GM19397 (cell line): ENCODE measurements around the gene BCOR.

Source experiments
- ATAC-seq: cut with Tn5 transposase; IDR thresholded peaks from one replicate; pipeline ENCODE4 v1.9.1; 2021; ENCODE audit warnings: mild to moderate bottlenecking, moderate library complexity; ENCODE audit not compliant: unreplicated experiment

BCOR gene

GRCh38 chrX:40086569-40087335 lies 11.0 kb downstream of the BCOR start:
- ATAC-seq = no peak

GRCh38 chrX:40085714-40086113 lies 12.0 kb downstream of the BCOR start:
- no peak for ATAC-seq

- no peak for ATAC-seq
Measured at GRCh38 chrX:40085102-40085551, 12.6 kb downstream of the BCOR start.

GRCh38 chrX:40084471-40085101 lies 13.2 kb downstream of the BCOR start:
- no peak for ATAC-seq

GRCh38 chrX:40083979-40084359 lies 13.8 kb downstream of the BCOR start:
- no peak for ATAC-seq

- no peak for ATAC-seq
Measured at GRCh38 chrX:40083120-40083978, 14.4 kb downstream of the BCOR start.

GRCh38 chrX:40082447-40083119 lies 15.2 kb downstream of the BCOR start:
- no peak for ATAC-seq

- no peak for ATAC-seq
Measured at GRCh38 chrX:40081679-40082068, 16.1 kb downstream of the BCOR start.

- no peak for ATAC-seq
Measured at GRCh38 chrX:40080894-40081678, 16.7 kb downstream of the BCOR start.

GRCh38 chrX:40079572-40079971 lies 18.2 kb downstream of the BCOR start:
- ATAC-seq = no peak

GRCh38 chrX:40078489-40079227 lies 19.1 kb downstream of the BCOR start:
- ATAC-seq = no peak

- no peak for ATAC-seq
Measured at GRCh38 chrX:40077906-40078305, 19.9 kb downstream of the BCOR start.

GRCh38 chrX:40076750-40077575 lies 20.8 kb downstream of the BCOR start:
- ATAC-seq = no peak

- ATAC-seq = no peak
Measured at GRCh38 chrX:40074959-40075332, 22.8 kb downstream of the BCOR start.

- ATAC-seq = no peak
Measured at GRCh38 chrX:40074080-40074958, 23.4 kb downstream of the BCOR start.

- no peak for ATAC-seq
Measured at GRCh38 chrX:40073439-40074054, 24.2 kb downstream of the BCOR start.

GRCh38 chrX:40072246-40072645 lies 25.5 kb downstream of the BCOR start:
- ATAC-seq = no peak
